Measurements from ENCODE around the gene ZNFX1. TPM values are rescaled to one million over a fixed set of nuclear protein-coding genes. Genes with fewer than 3 reads are reported as not detected.
"Not testable (repeated sequence)": the region's sequence is repeated elsewhere in the genome, so short reads cannot be mapped to it uniquely, and the experiment has no call there.

ZNFX1 gene
- total and polyA plus RNA-seq, 9 of the 15 experiments (the other 6 are each of a cell fraction or from before 2014, with no cell fraction given): 3.8 to 13.8 (median 10.3) TPM

DNA sequence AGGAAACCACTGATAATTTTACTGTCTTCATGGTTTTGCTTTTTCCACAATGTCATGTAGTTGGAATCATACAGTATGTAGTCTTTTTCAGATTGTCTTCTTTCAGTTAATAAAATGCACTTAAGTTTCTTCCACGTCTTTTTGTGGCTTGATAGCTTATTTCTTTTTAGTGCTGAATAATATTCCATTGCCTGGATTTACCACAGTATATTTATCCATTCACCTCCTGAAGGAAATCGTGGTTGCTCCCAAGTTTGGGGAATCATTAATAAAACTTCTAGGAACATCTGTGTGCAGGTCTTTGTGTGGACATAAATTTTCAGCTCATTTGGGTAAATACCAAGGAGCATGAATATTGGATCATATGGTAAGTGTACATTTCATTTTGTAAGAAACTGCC, 38.8 kb upstream of the ZNFX1 start (continued):
- TF ChIP-seq, protein P1, sequence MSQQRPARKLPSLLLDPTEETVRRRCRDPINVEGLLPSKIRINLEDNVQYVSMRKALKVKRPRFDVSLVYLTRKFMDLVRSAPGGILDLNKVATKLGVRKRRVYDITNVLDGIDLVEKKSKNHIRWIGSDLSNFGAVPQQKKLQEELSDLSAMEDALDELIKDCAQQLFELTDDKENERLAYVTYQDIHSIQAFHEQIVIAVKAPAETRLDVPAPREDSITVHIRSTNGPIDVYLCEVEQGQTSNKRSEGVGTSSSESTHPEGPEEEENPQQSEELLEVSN (IDR thresholded peaks at IDR 0.05; ENCODE audit: borderline replicate concordance in 1 of 2, extremely low read depth in 1 of 2, insufficient read depth in 1 of 2, insufficient read length in 1 of 2, low read depth in 1 of 2, low read length in 1 of 2, poor library complexity in 1 of 2, severe bottlenecking in 1 of 2): no peak
- no peak for TF ChIP-seq RAD21 (CRISPR knock-in tag; conservative IDR thresholded peaks at IDR 0.05 in 1 of 2, IDR thresholded peaks at IDR 0.05 in 1 of 2)

DNA sequence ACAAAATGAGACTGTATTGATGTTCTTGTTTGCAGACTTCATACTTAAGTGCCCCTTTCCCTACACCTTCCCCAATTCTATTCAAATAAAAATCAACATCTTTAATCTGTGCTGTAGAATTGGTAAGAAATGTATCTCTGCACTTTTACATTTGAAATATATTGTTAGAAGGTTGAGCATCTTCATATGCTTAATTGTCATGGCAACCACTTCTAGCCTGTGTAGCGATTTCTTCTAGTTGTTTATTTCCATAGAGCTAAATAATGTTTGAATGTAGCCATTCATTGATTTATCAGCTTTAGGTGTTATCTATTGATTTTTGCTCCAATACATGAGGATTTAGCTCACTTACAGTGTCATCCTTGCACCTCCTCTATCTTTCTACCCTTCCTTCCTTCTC, 37.7 kb upstream of the ZNFX1 start:
- H3K27ac ChIP-seq (ENCODE audit: extremely low read depth, low read depth, low read length): no peak overlapping the region
- no peak for TF ChIP-seq ZSCAN32 (CRISPR knock-in tag; IDR thresholded peaks at IDR 0.05)
- TF ChIP-seq RFX1 (IDR thresholded peaks at IDR 0.05): peak; percentile 50; the same call in 1 of the 2 replicates
- ChIA-PET CTCF (ENCODE audit: low intra/inter-chr PET ratio) (no interaction called here), POLR2A (interaction anchor here (0.6 to 2.4 kb wide), 2 partner anchors 13 to 31 kb away, joined by 3 to 8 read pairs; no protein-coding TSS in a partner anchor)
- H3K9me1 ChIP-seq (ENCODE audit: control insufficient read depth, insufficient read depth, low read length): no peaks in the 10 kb centered on the region
- ATAC-seq (no peak), FAIRE-seq (no peak), DNase-seq (ENCODE audit: extremely low read depth in 1 of 4, low spot score in 3 of 4) (no peak)
- no peak overlapping the region for H3K9ac ChIP-seq (ENCODE audit: insufficient read depth in 1 of 2, low read depth in 2 of 2, low read length in 2 of 2)
- no peaks in the 10 kb centered on the region for H3K9me3 ChIP-seq (replicated peaks; ENCODE audit: control insufficient read depth, insufficient read depth, low read depth, low read length)
- in situ Hi-C loops (cut with MboI) (no loop called here), intact Hi-C loops (cut with micrococcal nuclease) (no loop called here)
- no peak overlapping the region for H2AFZ ChIP-seq (ENCODE audit: low read depth, low read length)
- WGBS (ENCODE audit: insufficient coverage, low coverage, missing lambda C conversion rate): 0% methylated on average over 1 of the region's 1 CpG
- H3K36me3 ChIP-seq (ENCODE audit: control insufficient read depth, insufficient read depth, low read length): no peaks in the 10 kb centered on the region
- H3K4me2 ChIP-seq (ENCODE audit: insufficient read depth, low read length): no peak overlapping the region
- H3K27me3 ChIP-seq (ENCODE audit: control insufficient read depth in 2 of 2, insufficient read depth in 2 of 2, low read length in 2 of 2): peaks cover 25 to 41% of the 10 kb centered on the region in 2 experiments
- H3K4me1 ChIP-seq (replicated peaks in 1 of 2; ENCODE audit: control insufficient read depth in 2 of 2, insufficient read depth in 2 of 2, low read length in 2 of 2): peaks cover 11 to 18% of the 10 kb centered on the region in 2 experiments; a peak in 4 of 5 replicates
- no peak overlapping the region for H3K4me3 ChIP-seq
- no TSS peak for BruUV-seq (replicated peaks)
- no peaks in the 10 kb centered on the region; the same call in 1 of the 2 replicates for H4K20me1 ChIP-seq (replicated peaks; ENCODE audit: control insufficient read depth, insufficient read depth, low read length)
- no peaks in the 10 kb centered on the region for H3K79me2 ChIP-seq (ENCODE audit: control insufficient read depth, insufficient read depth, low read length)

DNA sequence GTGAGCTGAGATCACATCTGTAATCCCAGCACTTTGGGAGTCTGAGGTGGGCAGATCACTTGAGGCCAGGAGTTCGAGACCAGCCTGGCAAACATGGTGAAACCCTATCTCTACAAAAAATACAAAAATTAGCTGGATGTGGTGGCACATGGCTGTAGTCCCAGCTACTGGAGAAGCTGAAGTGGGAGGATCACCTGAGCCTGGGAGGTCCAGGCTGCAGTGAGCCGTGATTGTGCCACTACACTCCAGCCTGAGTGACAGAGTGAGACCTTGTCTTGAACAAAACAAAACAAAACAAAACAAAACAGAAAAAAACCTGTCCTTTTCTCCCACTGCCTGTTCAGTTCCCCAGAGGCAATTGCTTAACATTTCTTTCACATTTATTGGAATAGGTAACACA, 36.2 kb upstream of the ZNFX1 start:
- CTCF ChIA-PET (ENCODE audit: low intra/inter-chr PET ratio); H3K27ac ChIP-seq (ENCODE audit: extremely low read depth, low read depth, low read length); intact Hi-C loops (cut with micrococcal nuclease); H3K9me1 ChIP-seq (ENCODE audit: control insufficient read depth, insufficient read depth, low read length); H3K4me3 ChIP-seq; DNase-seq (ENCODE audit: extremely low read depth in 1 of 4, low spot score in 3 of 4); H3K79me2 ChIP-seq (ENCODE audit: control insufficient read depth, insufficient read depth, low read length); H4K20me1 ChIP-seq (replicated peaks; ENCODE audit: control insufficient read depth, insufficient read depth, low read length); H3K36me3 ChIP-seq (ENCODE audit: control insufficient read depth, insufficient read depth, low read length); H3K9me3 ChIP-seq (replicated peaks; ENCODE audit: control insufficient read depth, insufficient read depth, low read depth, low read length); BruUV-seq (replicated peaks); H3K4me2 ChIP-seq (ENCODE audit: insufficient read depth, low read length); H2AFZ ChIP-seq (ENCODE audit: low read depth, low read length); ATAC-seq; in situ Hi-C loops (cut with MboI); H3K9ac ChIP-seq (ENCODE audit: insufficient read depth in 1 of 2, low read depth in 2 of 2, low read length in 2 of 2); FAIRE-seq: not testable (repeated sequence)
- 0% methylated on average over 2 of the region's 2 CpGs for WGBS (ENCODE audit: insufficient coverage, low coverage, missing lambda C conversion rate)
- peaks cover 4 to 11% of the 10 kb centered on the region in 2 experiments; a peak in 4 of 5 replicates for H3K4me1 ChIP-seq (replicated peaks in 1 of 2; ENCODE audit: control insufficient read depth in 2 of 2, insufficient read depth in 2 of 2, low read length in 2 of 2)
- peaks cover 23 to 47% of the 10 kb centered on the region in 2 experiments for H3K27me3 ChIP-seq (ENCODE audit: control insufficient read depth in 2 of 2, insufficient read depth in 2 of 2, low read length in 2 of 2)
- POLR2A ChIA-PET: interaction anchor here (1.1 to 2.0 kb wide), 6 partner anchors 22 to 33 kb away, joined by 3 to 7 read pairs (median 4); no protein-coding TSS in a partner anchor
